Measurements from ENCODE around the gene ZBTB20. TPM values are rescaled to one million over a fixed set of nuclear protein-coding genes. Genes with fewer than 3 reads are reported as not detected.
A peak's percentile ranks its signal among the peaks of the same experiment; 100 is the strongest.

The ZBTB20 gene
- total RNA-seq, 6 experiments from 2014 or later: 36.7 to 59.4 (median 46.7) TPM

DNA sequence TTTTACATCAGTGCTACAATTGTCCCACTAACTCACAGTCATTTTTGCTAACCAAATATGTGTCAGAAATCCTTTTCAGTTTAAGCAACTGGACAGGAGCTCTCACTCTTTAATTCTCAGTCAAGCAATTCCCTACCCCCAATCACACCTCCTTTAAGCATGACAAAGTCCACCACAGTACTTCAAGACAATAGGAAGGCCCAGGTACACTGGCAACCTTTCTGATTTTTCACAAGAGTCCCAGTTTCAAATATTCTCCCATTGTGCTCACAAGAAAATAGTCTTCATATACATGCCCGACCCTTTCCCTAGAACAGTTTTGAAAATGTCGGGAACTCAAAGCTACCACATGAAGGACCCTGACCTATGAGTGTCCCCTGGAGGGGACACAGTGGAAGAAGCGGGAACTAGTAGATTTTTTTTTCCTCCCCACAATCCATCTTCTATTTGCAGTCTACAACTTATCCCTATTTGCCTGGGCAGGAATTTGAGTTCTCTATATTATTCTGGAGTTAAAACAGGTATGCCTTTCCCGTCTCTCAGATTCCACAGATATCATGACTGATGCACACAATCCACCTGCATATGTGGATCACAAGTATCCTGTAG is 439.7 kb downstream of the ZBTB20 start:
- 55% methylated on average over 3 of the region's 4 CpGs for WGBS (ENCODE audit: insufficient coverage, low coverage, low lambda C conversion rate, missing lambda C conversion rate)
- Histone ChIP-seq H3K4me3 (no peak overlapping the region), H3K27ac (peak overlapping the region; percentile 86 to 93 (median 86)), H3K36me3 (no peaks in the 10 kb centered on the region), H3K4me1 (peaks cover 0 to 17% (median 9%) of the 10 kb centered on the region in 4 donors), H3K9me3 (no peaks in the 10 kb centered on the region), H3K27me3 (no peaks in the 10 kb centered on the region)
- intact Hi-C loops (cut with DNase I): no loop called here
- TF ChIP-seq POLR2A (IDR thresholded peaks at IDR 0.05): no peak
- TF ChIP-seq, protein P1, sequence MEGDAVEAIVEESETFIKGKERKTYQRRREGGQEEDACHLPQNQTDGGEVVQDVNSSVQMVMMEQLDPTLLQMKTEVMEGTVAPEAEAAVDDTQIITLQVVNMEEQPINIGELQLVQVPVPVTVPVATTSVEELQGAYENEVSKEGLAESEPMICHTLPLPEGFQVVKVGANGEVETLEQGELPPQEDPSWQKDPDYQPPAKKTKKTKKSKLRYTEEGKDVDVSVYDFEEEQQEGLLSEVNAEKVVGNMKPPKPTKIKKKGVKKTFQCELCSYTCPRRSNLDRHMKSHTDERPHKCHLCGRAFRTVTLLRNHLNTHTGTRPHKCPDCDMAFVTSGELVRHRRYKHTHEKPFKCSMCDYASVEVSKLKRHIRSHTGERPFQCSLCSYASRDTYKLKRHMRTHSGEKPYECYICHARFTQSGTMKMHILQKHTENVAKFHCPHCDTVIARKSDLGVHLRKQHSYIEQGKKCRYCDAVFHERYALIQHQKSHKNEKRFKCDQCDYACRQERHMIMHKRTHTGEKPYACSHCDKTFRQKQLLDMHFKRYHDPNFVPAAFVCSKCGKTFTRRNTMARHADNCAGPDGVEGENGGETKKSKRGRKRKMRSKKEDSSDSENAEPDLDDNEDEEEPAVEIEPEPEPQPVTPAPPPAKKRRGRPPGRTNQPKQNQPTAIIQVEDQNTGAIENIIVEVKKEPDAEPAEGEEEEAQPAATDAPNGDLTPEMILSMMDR (IDR thresholded peaks at IDR 0.05): no peak
- no peak for DNase-seq
- ATAC-seq: peak in 2 of 4 donors; percentile 6 to 25

DNA sequence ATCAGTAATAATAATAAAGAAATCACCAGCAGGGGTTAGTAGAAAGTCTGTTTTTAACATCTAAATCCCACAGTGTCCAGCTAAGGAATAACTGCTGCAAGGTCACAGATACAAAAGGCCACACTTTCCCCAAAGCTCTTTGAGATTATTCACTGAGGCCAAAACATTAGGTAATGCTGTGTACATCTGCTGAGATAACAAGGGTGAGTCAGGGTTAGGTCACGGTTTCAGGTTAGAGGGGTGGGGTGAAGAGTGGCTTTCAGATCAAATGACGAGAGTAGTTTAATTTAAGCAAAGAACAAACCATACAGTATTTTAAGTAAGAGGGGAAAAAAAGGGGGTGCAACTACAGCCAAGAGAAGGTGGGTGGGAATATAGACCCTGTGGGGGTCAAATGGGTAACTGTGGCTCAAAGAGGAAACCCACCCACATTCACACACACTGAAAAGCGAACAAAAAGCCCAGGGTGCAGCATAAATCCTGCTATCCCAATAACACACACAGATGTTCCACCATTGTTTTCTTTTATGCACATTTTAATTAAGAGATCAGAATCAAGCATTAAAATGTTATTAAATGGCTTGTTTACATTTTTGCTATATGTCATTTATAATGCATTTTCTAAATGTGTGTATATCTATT is 440.4 kb downstream of the ZBTB20 start:
- peak overlapping the region; percentile 86 to 93 (median 86) for H3K27ac ChIP-seq

DNA sequence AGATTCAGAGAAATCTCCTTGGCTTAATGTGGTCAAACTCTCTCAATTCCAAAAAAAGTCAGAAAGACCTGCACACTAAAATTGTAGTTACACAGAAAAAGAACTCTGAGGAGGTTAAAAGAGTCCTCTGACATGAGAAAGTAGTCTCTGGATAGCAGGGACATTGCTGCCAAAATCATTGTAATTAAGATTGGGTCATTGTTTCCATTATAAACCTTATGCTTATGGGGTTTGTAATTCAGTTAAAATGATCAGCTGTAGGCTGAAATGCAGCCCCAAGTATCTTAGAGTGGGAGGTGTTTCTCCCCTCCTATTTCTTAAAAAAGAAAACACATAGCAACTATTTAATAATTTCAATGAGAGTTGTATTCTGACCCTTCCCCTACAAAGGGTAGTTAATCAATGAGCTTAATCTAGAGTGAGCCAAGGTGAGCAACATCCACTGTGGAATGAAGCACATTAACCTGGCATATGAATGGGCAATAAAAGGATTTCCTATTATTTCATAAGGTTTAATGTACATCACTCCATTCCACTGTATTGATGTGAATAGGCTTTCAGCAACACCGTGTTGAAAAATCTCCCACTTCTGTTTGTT is 446.4 kb downstream of the ZBTB20 start:
- H3K27me3 ChIP-seq: no peaks in the 10 kb centered on the region
- no peak overlapping the region for H3K4me3 ChIP-seq
- WGBS (ENCODE audit: insufficient coverage, low coverage, low lambda C conversion rate, missing lambda C conversion rate): 44% methylated on average over 1 of the region's 1 CpG
- DNase-seq (no peak), ATAC-seq (peak; percentile 40 to 68 (median 56))
- peak overlapping the region in 2 of 3 donors; percentile 18 to 24 for H3K27ac ChIP-seq
- intact Hi-C loops (cut with DNase I): no loop called here
- TF ChIP-seq, protein P1 (IDR thresholded peaks at IDR 0.05): no peak
- no peak for TF ChIP-seq POLR2A (IDR thresholded peaks at IDR 0.05)
- H3K36me3 ChIP-seq: no peaks in the 10 kb centered on the region
- H3K4me1 ChIP-seq: peaks cover 0 to 39% (median 5%) of the 10 kb centered on the region in 4 donors
- H3K9me3 ChIP-seq: no peaks in the 10 kb centered on the region

More for the DNA sequence above, 440.4 kb downstream of the ZBTB20 start:
- peaks cover 0 to 17% (median 9%) of the 10 kb centered on the region in 4 donors for H3K4me1 ChIP-seq
- no peaks in the 10 kb centered on the region for H3K9me3 ChIP-seq
- 50% methylated on average over 3 of the region's 3 CpGs for WGBS (ENCODE audit: insufficient coverage, low coverage, low lambda C conversion rate, missing lambda C conversion rate)
- intact Hi-C loops (cut with DNase I): no loop called here
- H3K36me3 ChIP-seq: no peaks in the 10 kb centered on the region
- H3K27me3 ChIP-seq: no peaks in the 10 kb centered on the region
- ATAC-seq: peak; percentile 95 to 99 (median 97)
- TF ChIP-seq POLR2A (IDR thresholded peaks at IDR 0.05): no peak
- TF ChIP-seq, protein P1 (IDR thresholded peaks at IDR 0.05): peak in 1 of 4 donors; percentile 7
- no peak overlapping the region for H3K4me3 ChIP-seq
- peak in 1 of 3 donors; percentile 74 for DNase-seq

DNA sequence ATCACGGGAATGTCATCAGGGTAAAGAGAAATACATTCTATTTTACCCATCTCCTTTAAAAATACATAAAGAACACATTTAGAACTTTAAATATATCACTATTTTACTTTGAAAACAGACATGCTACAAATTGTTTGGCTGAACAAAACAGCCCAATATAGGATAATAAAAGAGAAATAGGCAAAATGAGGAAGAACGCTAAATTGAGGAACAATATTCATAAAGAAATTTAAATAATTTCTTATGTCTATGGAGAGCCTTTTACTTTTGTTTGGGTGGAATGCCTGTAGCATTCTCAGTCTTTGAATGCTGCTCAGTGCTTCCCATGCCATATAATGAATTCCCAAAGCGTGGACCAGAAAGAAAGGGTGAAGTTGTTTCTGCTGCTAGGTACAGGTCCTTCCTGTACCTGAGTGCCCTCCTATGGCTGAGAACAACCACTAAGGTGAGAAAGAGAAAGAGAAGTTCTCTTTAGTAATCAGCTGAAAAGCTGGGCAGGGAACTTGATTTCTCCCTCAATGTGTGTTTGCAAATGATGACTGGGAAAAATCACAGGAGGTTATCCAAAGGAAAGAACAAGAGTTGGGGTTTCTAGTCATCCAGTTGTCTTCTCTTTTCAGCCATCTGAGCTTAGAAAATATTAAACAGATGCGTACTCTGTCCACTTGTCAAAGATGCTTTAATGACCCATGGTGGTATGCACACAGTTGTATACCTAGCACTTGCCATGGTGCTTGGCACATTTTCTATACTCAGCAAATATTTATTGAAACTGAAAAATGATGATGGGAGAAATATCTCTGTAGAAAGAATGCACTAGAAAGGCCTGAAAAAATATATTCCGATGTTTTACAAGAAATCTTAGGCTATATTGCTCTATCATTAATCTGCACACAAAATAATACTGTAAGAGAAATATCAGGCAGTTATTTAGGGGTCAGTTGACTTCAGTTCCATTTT is 448.7 kb downstream of the ZBTB20 start:
- WGBS (ENCODE audit: insufficient coverage, low coverage, low lambda C conversion rate, missing lambda C conversion rate): 88% methylated on average over 5 of the region's 5 CpGs
- intact Hi-C loops (cut with DNase I): no loop called here
- no peaks in the 10 kb centered on the region for H3K27me3 ChIP-seq

More for the DNA sequence above, 448.7 kb downstream of the ZBTB20 start:
- peaks cover 0 to 36% (median 2%) of the 10 kb centered on the region in 4 donors for H3K4me1 ChIP-seq
- no peak overlapping the region for H3K4me3 ChIP-seq
- no peaks in the 10 kb centered on the region for H3K36me3 ChIP-seq
- H3K27ac ChIP-seq: no peak overlapping the region
- ATAC-seq (peak; percentile 15 to 49 (median 38)), DNase-seq (no peak)
- no peaks in the 10 kb centered on the region for H3K9me3 ChIP-seq
- TF ChIP-seq POLR2A (IDR thresholded peaks at IDR 0.05): no peak
- TF ChIP-seq, protein P1 (IDR thresholded peaks at IDR 0.05): peak in 1 of 4 donors; percentile 8

Measured in right lobe of liver (tissue), 6 donors.